B cell (primary cell): ENCODE measurements around the gene PPP2R5D. TPM values are rescaled to one million over a fixed set of nuclear protein-coding genes. Genes with fewer than 3 reads are reported as not detected.

ENCODE experiments used
- ATAC-seq: fragments of 200-7000 bp; cut with Tn5 transposase; one replicate; pipeline ENCODE4 v1.10.0; 2021; ENCODE audit warnings: low read depth, mild to moderate bottlenecking, moderate number of reproducible peaks, moderate library complexity
- CTCF ChIA-PET: fragments of 350-600 bp; sonication (Branson Sonifier 250); formaldehyde crosslinking; loops from one replicate; lab custom pipeline; 2021; ENCODE audit warnings: antibody characterized with exemption, inconsistent platforms; lab: Charles Lee
- POLR2A ChIA-PET: fragments of 350-600 bp; sonication (Branson Sonifier 250); formaldehyde crosslinking; loops from one replicate; lab custom pipeline; 2021; ENCODE audit warnings: antibody characterized with exemption; lab: Charles Lee
- DNase-seq: peaks from one replicate; pipeline ENCODE4 v3.0.0; 2013
- H2AFZ ChIP-seq: 2 replicates; pipeline ENCODE4 v1.6.1; 2012; ENCODE audit warnings: mild to moderate bottlenecking, low read depth, low read length; ENCODE audit not compliant: insufficient read depth, poor library complexity, severe bottlenecking
- H3K27ac ChIP-seq, 2 donors: 1 replicate in 1 of 2; 2 replicates in 1 of 2; pipeline ENCODE4 v1.5.1; 2012 to 2013; ENCODE audit warnings: low read length in 2 of 2, mild to moderate bottlenecking in 2 of 2, moderate library complexity in 1 of 2
- H3K27me3 ChIP-seq, 4 experiments: fragments of 200-600 bp in 1 of 4; sonication (generic) in 1 of 4; replicated peaks in 1 of 4; 1 replicate in 2 of 4; 2 replicates in 2 of 4; pipeline versions ENCODE4 v1.6.1 to v1.7.0; 2013 to 2016; ENCODE audit warnings: low read length in 3 of 4, mild to moderate bottlenecking in 2 of 4, mixed read lengths in 1 of 4, moderate library complexity in 1 of 4; ENCODE audit not compliant: insufficient read depth in 4 of 4, control insufficient read depth in 3 of 4; ENCODE audit errors: control extremely low read depth in 1 of 4
- H3K36me3 ChIP-seq, 2 experiments: replicated peaks in 1 of 2; 1 replicate in 1 of 2; 2 replicates in 1 of 2; pipeline versions ENCODE4 v1.6.1 to v1.7.1; 2013; ENCODE audit warnings: low read length in 1 of 2; ENCODE audit not compliant: insufficient read depth in 2 of 2, control insufficient read depth in 1 of 2; ENCODE audit errors: control extremely low read depth in 1 of 2, extremely low read depth in 1 of 2
- H3K4me1 ChIP-seq, 2 donors: fragments of 200-600 bp in 1 of 2; sonication (generic) in 1 of 2; 1 replicate in 1 of 2; 2 replicates in 1 of 2; pipeline versions ENCODE4 v1.5.1 to v1.6.1; 2013 to 2017; ENCODE audit warnings: low read length in 2 of 2; ENCODE audit not compliant: control insufficient read depth in 2 of 2, insufficient read depth in 2 of 2
- H3K4me2 ChIP-seq: replicated peaks from 2 replicates; pipeline ENCODE3; 2012; ENCODE audit warnings: mild to moderate bottlenecking, low read depth, low read length; ENCODE audit not compliant: poor library complexity, severe bottlenecking
- H3K4me3 ChIP-seq, 5 experiments: fragments of 200-600 bp in 1 of 5; sonication (generic) in 1 of 5; 1 replicate in 3 of 5; 2 replicates in 2 of 5; pipeline versions ENCODE4 v1.5.1 to v1.7.0; 2011 to 2016; ENCODE audit warnings: low read length in 4 of 5, mild to moderate bottlenecking in 4 of 5, low read depth in 2 of 5, control low read depth in 1 of 5, moderate library complexity in 1 of 5; ENCODE audit not compliant: insufficient read depth in 1 of 5; ENCODE audit errors: control extremely low read depth in 1 of 5, extremely low read depth in 1 of 5
- H3K79me2 ChIP-seq: fragments of 200-600 bp; sonication (generic); one replicate; pipeline ENCODE4 v1.6.0; 2016; ENCODE audit warnings: low read length; ENCODE audit not compliant: control insufficient read depth, insufficient read depth
- H3K9ac ChIP-seq: fragments of 200-600 bp; sonication (generic); 2 replicates; pipeline ENCODE4 v1.6.1; 2017; ENCODE audit warnings: mild to moderate bottlenecking, low read length, moderate library complexity
- H3K9me3 ChIP-seq, 3 donors: one replicate each; pipeline versions ENCODE4 v1.6.1 to v1.7.1; 2013; ENCODE audit warnings: low read length in 2 of 3; ENCODE audit not compliant: control insufficient read depth in 2 of 3, insufficient read depth in 1 of 3; ENCODE audit errors: control extremely low read depth in 1 of 3
- H4K20me1 ChIP-seq: 2 replicates; pipeline ENCODE4 v1.6.0; 2012; ENCODE audit warnings: mild to moderate bottlenecking, low read length; ENCODE audit not compliant: insufficient read depth, control insufficient read depth, poor library complexity, severe bottlenecking
- H3K27ac Mint-ChIP-seq: one replicate; pipeline ENCODE4 v1.8.0; 2021; ENCODE audit warnings: mixed read lengths
- H3K27me3 Mint-ChIP-seq: one replicate; pipeline ENCODE4 v1.8.0; 2021; ENCODE audit warnings: mixed read lengths
- H3K4me1 Mint-ChIP-seq: one replicate; pipeline ENCODE4 v1.8.0; 2021; ENCODE audit warnings: mixed read lengths
- H3K4me3 Mint-ChIP-seq: one replicate; pipeline ENCODE4 v1.8.0; 2021; ENCODE audit warnings: mixed read lengths
- H3K9me3 Mint-ChIP-seq: one replicate; pipeline ENCODE4 v1.8.0; 2022; ENCODE audit warnings: mixed read lengths; ENCODE audit not compliant: insufficient read depth
- EZH2 ChIP-seq: IDR thresholded peaks from 2 replicates; pipeline ENCODE4 v1.6.1; 2012; ENCODE audit warnings: borderline replicate concordance, low read depth, mild to moderate bottlenecking, moderate library complexity, low read length; ENCODE audit not compliant: insufficient read depth, poor library complexity, severe bottlenecking
- WGBS: methylation state at CpG from one replicate; pipeline ENCODE4 v1.1.5; 2013; ENCODE audit warnings: missing lambda C conversion rate; ENCODE audit not compliant: insufficient coverage; 5-methylcytosine and 5-hydroxymethylcytosine counted together
- intact Hi-C: fragments of 100-400 bp; cut with micrococcal nuclease; formaldehyde crosslinking; loops from one replicate; pipeline ENCODE4 v1.10.0; 2022
- polyA plus RNA-seq: library from polyadenylated mRNA; depleted of rRNA; stranded (reverse); fragments of >200 nt; gene quantifications from 2 replicates; pipeline ENCODE4 v1.2.3, GENCODE V29; 2012
- total RNA-seq, 2 donors: library from RNA; stranded (reverse); fragments of 120-200 nt in 1 of 2; gene quantifications; 1 replicate in 1 of 2; 2 replicates in 1 of 2; pipeline versions ENCODE4 v1.2.3 to v1.2.4, GENCODE V29; 2013 to 2022
- TF ChIP-seq, protein P1 (sequence below): fragments of 200-600 bp; IDR thresholded peaks from one replicate; pipeline ENCODE4 v1.8.0; 2022; ENCODE audit warnings: antibody characterized with exemption, mild to moderate bottlenecking

The PPP2R5D gene
- total and polyA plus RNA-seq, 2 donors (not counting 1 experiment from before 2014, with no cell fraction given), result 23.2 to 23.6 TPM

DNA sequence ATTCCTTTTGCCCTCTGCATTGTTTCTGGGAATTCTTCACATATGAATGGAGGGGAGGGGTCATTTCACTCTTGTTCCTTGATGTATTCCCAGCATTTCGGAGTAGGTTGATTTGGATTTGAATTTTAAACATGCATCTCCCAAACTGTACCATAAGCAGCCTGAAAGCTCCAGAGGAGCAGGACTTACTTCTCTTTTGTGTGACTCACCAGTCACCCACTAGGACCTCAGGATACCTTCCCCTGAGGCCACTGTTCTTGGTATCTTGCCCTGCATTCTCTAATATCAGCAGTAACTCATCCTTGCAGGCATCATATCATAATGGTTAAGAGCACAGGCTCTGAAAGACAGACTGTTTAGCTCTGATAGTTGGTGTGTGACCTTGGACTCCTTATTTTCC is 74.2 kb downstream of the PPP2R5D start:
- Histone ChIP-seq H3K4me3 (peak overlapping the region; percentile 76 to 96 (median 89)), H3K79me2 (peaks cover 33% of the 10 kb centered on the region), H3K9ac (peak overlapping the region; percentile 79), H3K36me3 (peaks cover 0 to 15% of the 10 kb centered on the region in 2 experiments), H3K27me3 (no peaks in the 10 kb centered on the region), H4K20me1 (peaks cover 11% of the 10 kb centered on the region), H3K9me3 (no peaks in the 10 kb centered on the region), H3K27ac (peak overlapping the region in 1 of 2 donors; percentile 86), H2AFZ (peak overlapping the region; percentile 89), H3K4me1 (peaks cover 22 to 30% of the 10 kb centered on the region in 2 donors), H3K4me2 (peak overlapping the region; percentile 87)
- WGBS, result no CpG with 5 or more reads among the region's 1 CpG
- TF ChIP-seq, protein P1, sequence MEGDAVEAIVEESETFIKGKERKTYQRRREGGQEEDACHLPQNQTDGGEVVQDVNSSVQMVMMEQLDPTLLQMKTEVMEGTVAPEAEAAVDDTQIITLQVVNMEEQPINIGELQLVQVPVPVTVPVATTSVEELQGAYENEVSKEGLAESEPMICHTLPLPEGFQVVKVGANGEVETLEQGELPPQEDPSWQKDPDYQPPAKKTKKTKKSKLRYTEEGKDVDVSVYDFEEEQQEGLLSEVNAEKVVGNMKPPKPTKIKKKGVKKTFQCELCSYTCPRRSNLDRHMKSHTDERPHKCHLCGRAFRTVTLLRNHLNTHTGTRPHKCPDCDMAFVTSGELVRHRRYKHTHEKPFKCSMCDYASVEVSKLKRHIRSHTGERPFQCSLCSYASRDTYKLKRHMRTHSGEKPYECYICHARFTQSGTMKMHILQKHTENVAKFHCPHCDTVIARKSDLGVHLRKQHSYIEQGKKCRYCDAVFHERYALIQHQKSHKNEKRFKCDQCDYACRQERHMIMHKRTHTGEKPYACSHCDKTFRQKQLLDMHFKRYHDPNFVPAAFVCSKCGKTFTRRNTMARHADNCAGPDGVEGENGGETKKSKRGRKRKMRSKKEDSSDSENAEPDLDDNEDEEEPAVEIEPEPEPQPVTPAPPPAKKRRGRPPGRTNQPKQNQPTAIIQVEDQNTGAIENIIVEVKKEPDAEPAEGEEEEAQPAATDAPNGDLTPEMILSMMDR, result no peak
- no peak for TF ChIP-seq EZH2
- POLR2A ChIA-PET, result interaction anchor here (1.3 kb wide), 1 partner anchor 129 kb away, joined by 11 read pairs; the partner anchor contains the start of gene CNPY3
- ATAC-seq (no peak), DNase-seq (no peak)
- Mint-ChIP-seq H3K4me3 (peak overlapping the region; percentile 99), H3K27ac (peak overlapping the region; percentile 100), H3K27me3 (no peaks in the 10 kb centered on the region), H3K9me3 (no peaks in the 10 kb centered on the region), H3K4me1 (peaks cover 45% of the 10 kb centered on the region)
- intact Hi-C loops, result loop anchor here (2.0 to 10.0 kb wide), 3 partner anchors 80 to 1138 kb away; partner anchors contain the start of genes BYSL, MED20 and PEX6
- CTCF ChIA-PET, result no interaction called here
